AG09309 (cell line): Measurements from ENCODE around the gene GAPVD1.
"Not testable (repeated sequence)": the region's sequence is repeated elsewhere in the genome, so short reads cannot be mapped to it uniquely, and the experiment has no call there.

Experiments used
- DNase-seq: peaks from one replicate; pipeline ENCODE4 v3.0.0-alpha.2; 2010; ENCODE audit warnings: low read depth
- H3K4me3 ChIP-seq: 2 replicates; pipeline ENCODE4 v1.5.1; 2011; ENCODE audit warnings: mild to moderate bottlenecking, low read depth, low read length, moderate library complexity; ENCODE audit not compliant: control insufficient read depth
- CTCF ChIP-seq: IDR thresholded peaks from 2 replicates; pipeline ENCODE4 v1.5.1; 2011; ENCODE audit warnings: mild to moderate bottlenecking, low read depth, low read length, inconsistent platforms; ENCODE audit not compliant: insufficient read depth, control insufficient read depth; ENCODE audit errors: missing control alignments

The GAPVD1 gene

GRCh38 chr9:125261501-125262293 is at the start of gene GAPVD1:
GAPVD1 (plus strand) TSS chr9:125261826; CDS start chr9:125298922, 37,096 bp downstream.
- peak; percentile 40 for DNase-seq
- H3K4me3 ChIP-seq: peak within 1 kb of the TSS; percentile 72
- peak; percentile 15 for TF ChIP-seq CTCF

GRCh38 chr9:125214186-125214585 is 47.4 kb upstream of the GAPVD1 start:
- no peak for TF ChIP-seq CTCF
- H3K4me3 ChIP-seq: no peak overlapping the region
- no peak for DNase-seq

- no peak for TF ChIP-seq CTCF
- H3K4me3 ChIP-seq: no peak overlapping the region
- DNase-seq: no peak
Observed at GRCh38 chr9:125218621-125219020, 43.0 kb upstream of the GAPVD1 start.

- not testable (repeated sequence) for DNase-seq, H3K4me3 ChIP-seq
Observed at GRCh38 chr9:125224858-125225257, 36.8 kb upstream of the GAPVD1 start.

- no peak for TF ChIP-seq CTCF
- DNase-seq: no peak
- no peak overlapping the region for H3K4me3 ChIP-seq
Observed at GRCh38 chr9:125227761-125228160, 33.9 kb upstream of the GAPVD1 start.

- H3K4me3 ChIP-seq: no peak overlapping the region
- TF ChIP-seq CTCF: no peak
- peak; percentile 97 for DNase-seq
Observed at GRCh38 chr9:125233678-125234077, 27.9 kb upstream of the GAPVD1 start.

GRCh38 chr9:125234099-125234498 is 27.5 kb upstream of the GAPVD1 start:
- H3K4me3 ChIP-seq, DNase-seq: not testable (repeated sequence)

- no peak for TF ChIP-seq CTCF
Observed at GRCh38 chr9:125235804-125236519, 25.7 kb upstream of the GAPVD1 start.

GRCh38 chr9:125236520-125237159 is 25.0 kb upstream of the GAPVD1 start:
- not testable (repeated sequence) for H3K4me3 ChIP-seq, DNase-seq

More at GRCh38 chr9:125235804-125236519, 25.7 kb upstream of the GAPVD1 start:
- H3K4me3 ChIP-seq: peak overlapping the region; percentile 25
- no peak for DNase-seq
